Endothelial cell of umbilical vein (primary cell): Measurements from ENCODE around the gene BPHL. TPM values are rescaled to one million over a fixed set of nuclear protein-coding genes. Genes with fewer than 3 reads are reported as not detected.

ENCODE experiments used
- BruUV-seq: library from RNA; stranded (reverse); fragments of 400-500 nt; replicated peaks from 2 replicates; lab custom pipeline; 2021; lab: Mats Ljungman, UMichigan
- CTCF ChIA-PET: fragments of 300-600, 350-600 bp; sonication (Branson Sonifier 250); formaldehyde crosslinking; loops from one replicate; lab custom pipeline; 2021; ENCODE audit warnings: antibody characterized with exemption, inconsistent platforms; lab: Charles Lee
- POLR2A ChIA-PET: fragments of 300-600, 350-600 bp; sonication (Branson Sonifier 250); formaldehyde crosslinking; loops from one replicate; lab custom pipeline; 2021; ENCODE audit warnings: antibody characterized with exemption, inconsistent platforms; lab: Charles Lee
- DNase-seq: peaks from one replicate; pipeline ENCODE4 v3.0.0-alpha.2; 2011; ENCODE audit warnings: low read depth, low spot score
- FAIRE-seq: peaks from 2 replicates; lab custom pipeline; 2011; peaks lifted over from hg19 to GRCh38; lab: Jason Lieb, UNC
- H2AFZ ChIP-seq: 2 replicates; pipeline ENCODE4 v1.6.0; 2012; ENCODE audit warnings: low read depth, low read length, control low read depth, inconsistent platforms
- H3K27ac ChIP-seq: 2 replicates; pipeline ENCODE4 v1.5.1; 2011; ENCODE audit warnings: low read depth, mild to moderate bottlenecking, control low read depth, low read length, moderate library complexity; ENCODE audit not compliant: insufficient read depth
- H3K27me3 ChIP-seq, 2 experiments: 2 replicates each; pipeline versions ENCODE4 v1.6.0 to v1.6.1; 2011; ENCODE audit warnings: low read length in 2 of 2, mixed read lengths in 1 of 2; ENCODE audit not compliant: control insufficient read depth in 2 of 2, insufficient read depth in 2 of 2
- H3K36me3 ChIP-seq, 2 experiments: 2 replicates in 1 of 2; 3 replicates in 1 of 2; pipeline ENCODE4 v1.5.1; 2011; ENCODE audit warnings: low read length in 2 of 2, mild to moderate bottlenecking in 1 of 2, moderate library complexity in 1 of 2; ENCODE audit not compliant: control insufficient read depth in 2 of 2, insufficient read depth in 2 of 2; ENCODE audit errors: extremely low read depth in 1 of 2
- H3K4me1 ChIP-seq: 3 replicates; pipeline ENCODE4 v1.5.1; 2011; ENCODE audit warnings: mild to moderate bottlenecking, low read length; ENCODE audit not compliant: control insufficient read depth, insufficient read depth; ENCODE audit errors: extremely low read depth
- H3K4me2 ChIP-seq: 2 replicates; pipeline ENCODE4 v1.6.1; 2011; ENCODE audit warnings: low read length, control low read depth, mixed read lengths; ENCODE audit not compliant: insufficient read depth
- H3K4me3 ChIP-seq, 3 experiments: fragments of 200-600 bp in 1 of 3; sonication (generic), shearing (Covaris generic) in 1 of 3; replicated peaks in 1 of 3; 2 replicates each; pipeline ENCODE4 v1.5.1; 2011 to 2016; ENCODE audit warnings: control low read depth in 3 of 3, low read length in 3 of 3, mild to moderate bottlenecking in 2 of 3, inconsistent platforms in 1 of 3, low read depth in 1 of 3, moderate library complexity in 1 of 3; ENCODE audit not compliant: insufficient read depth in 1 of 3
- H3K79me2 ChIP-seq: 2 replicates; pipeline ENCODE4 v1.6.0; 2012; ENCODE audit warnings: low read length, inconsistent platforms; ENCODE audit not compliant: control insufficient read depth, insufficient read depth
- H3K9ac ChIP-seq: replicated peaks from 2 replicates; pipeline ENCODE3; 2011; ENCODE audit warnings: low read length, control low read depth; ENCODE audit not compliant: insufficient read depth; ENCODE audit errors: extremely low read depth
- H3K9me1 ChIP-seq: replicated peaks from 3 replicates; pipeline ENCODE4 v1.6.0; 2011; ENCODE audit warnings: mild to moderate bottlenecking, low read length; ENCODE audit not compliant: control insufficient read depth, insufficient read depth; ENCODE audit errors: extremely low read depth
- H3K9me3 ChIP-seq: replicated peaks from 2 replicates; pipeline ENCODE4 v1.5.1; 2012; ENCODE audit warnings: low read length, inconsistent platforms; ENCODE audit not compliant: control insufficient read depth, insufficient read depth
- H4K20me1 ChIP-seq: replicated peaks from 2 replicates; pipeline ENCODE3; 2011; ENCODE audit warnings: mild to moderate bottlenecking, low read length; ENCODE audit not compliant: control insufficient read depth, insufficient read depth; ENCODE audit errors: extremely low read depth
- CTCF ChIP-seq, 2 donors: IDR thresholded peaks; 1 replicate in 1 of 2; 2 replicates in 1 of 2; pipeline ENCODE4 v1.5.1; 2011; ENCODE audit warnings: low read length in 2 of 2, mild to moderate bottlenecking in 2 of 2, moderate library complexity in 2 of 2, control low read depth in 1 of 2, inconsistent platforms in 1 of 2, low read depth in 1 of 2; ENCODE audit not compliant: insufficient read depth in 1 of 2; ENCODE audit errors: extremely low read depth in 1 of 2
- EZH2 ChIP-seq: IDR thresholded peaks from 2 replicates; pipeline ENCODE4 v1.6.1; 2012; ENCODE audit warnings: borderline replicate concordance, low read depth, mild to moderate bottlenecking, moderate library complexity, low read length, inconsistent platforms; ENCODE audit not compliant: severe bottlenecking
- FOS ChIP-seq: IDR thresholded peaks from 2 replicates; pipeline ENCODE4 v1.6.1; 2011; ENCODE audit warnings: mild to moderate bottlenecking, low read length, moderate library complexity, borderline replicate concordance; ENCODE audit not compliant: insufficient read depth
- GATA2 ChIP-seq: IDR thresholded peaks from 2 replicates; pipeline ENCODE4 v1.7.0; 2011; ENCODE audit warnings: low read depth, mild to moderate bottlenecking, moderate library complexity, mixed read lengths, low read length; ENCODE audit not compliant: insufficient read length, insufficient read depth
- JUN ChIP-seq: IDR thresholded peaks from 2 replicates; pipeline ENCODE4 v1.6.1; 2011; ENCODE audit warnings: borderline replicate concordance, low read depth; ENCODE audit not compliant: insufficient read length, insufficient read depth
- MAX ChIP-seq: IDR thresholded peaks from 2 replicates; pipeline ENCODE4 v1.6.1; 2011; ENCODE audit not compliant: insufficient read depth, insufficient read length
- MYC ChIP-seq: IDR thresholded peaks from one replicate; pipeline ENCODE4 v1.6.1; 2011; ENCODE audit warnings: mild to moderate bottlenecking, low read depth, low read length
- POLR2A ChIP-seq: IDR thresholded peaks from 2 replicates; pipeline ENCODE4 v1.6.1; 2012; ENCODE audit warnings: low read depth, mild to moderate bottlenecking, control low read depth, low read length
- POLR2AphosphoS5 ChIP-seq: IDR thresholded peaks from 2 replicates; pipeline ENCODE4 v1.6.1; 2012; ENCODE audit warnings: low read depth, mild to moderate bottlenecking, control low read depth, low read length, moderate library complexity; ENCODE audit not compliant: insufficient read depth
- dilution Hi-C: fragments of 300-500 bp; cut with MboI; formaldehyde crosslinking; loops from one replicate; pipeline ENCODE4 v1.15.0; 2019; ENCODE audit warnings: low sequenced_read_pairs; ENCODE audit not compliant: extremely low pct_ligation_motif_present
- intact Hi-C: fragments of 100-400 bp; cut with micrococcal nuclease; formaldehyde crosslinking; loops from one replicate; pipeline ENCODE4 v1.10.0; 2022
- polyA plus RNA-seq, 4 experiments: library from polyadenylated mRNA; depleted of rRNA in 3 of 4; stranded (reverse) in 3 of 4; unstranded in 1 of 4; fragments of >200 nt; gene quantifications; 2 replicates each; pipeline versions ENCODE4 v1.2.1 to v1.2.3, GENCODE V29; 2011 to 2012; ENCODE audit warnings: missing spikeins in 1 of 4
- total RNA-seq: library from RNA; stranded (reverse); gene quantifications from 2 replicates; pipeline ENCODE4 v1.2.3, GENCODE V29; 2021

BPHL gene
- total and polyA plus RNA-seq, 2 donors (not counting 3 experiments of a cell fraction or from before 2014, with no cell fraction given), result 12.3 to 14.8 TPM

GRCh38 chr6:3140201-3140600 lies 21.7 kb downstream of the BPHL start:
- Histone ChIP-seq H3K27ac (no peak overlapping the region), H3K9me3 (no peaks in the 10 kb centered on the region), H4K20me1 (no peaks in the 10 kb centered on the region), H3K27me3 (no peaks in the 10 kb centered on the region), H3K4me1 (peaks cover 13% of the 10 kb centered on the region), H3K36me3 (peaks cover 0 to 3% of the 10 kb centered on the region in 2 experiments), H3K79me2 (no peaks in the 10 kb centered on the region), H3K4me3 (no peak overlapping the region), H3K4me2 (no peak overlapping the region), H3K9me1 (no peaks in the 10 kb centered on the region), H2AFZ (no peak overlapping the region), H3K9ac (no peak overlapping the region)
- intact Hi-C loops, result no loop called here
- no peak for TF ChIP-seq CTCF (IDR thresholded peaks at IDR 0.05; ENCODE audit: extremely low read depth in 1 of 2, insufficient read depth in 1 of 2, low read depth in 1 of 2, low read length in 2 of 2)
- TF ChIP-seq MAX, result no peak
- TF ChIP-seq EZH2, result no peak
- TF ChIP-seq MYC, result no peak
- no peak for TF ChIP-seq GATA2
- TF ChIP-seq POLR2A, result no peak
- FAIRE-seq (no peak), DNase-seq (no peak)
- ChIA-PET CTCF (interaction anchor here (0.7 to 3.0 kb wide), 2 partner anchors 111 to 114 kb away, joined by 3 to 19 read pairs; no protein-coding TSS in a partner anchor), POLR2A (no interaction called here)
- dilution Hi-C loops, result no loop called here
- no TSS peak for BruUV-seq

- dilution Hi-C loops, result no loop called here
- TF ChIP-seq EZH2 (no peak), MYC (no peak), POLR2AphosphoS5 (no peak), CTCF (IDR thresholded peaks at IDR 0.05; ENCODE audit: extremely low read depth in 1 of 2, insufficient read depth in 1 of 2, low read depth in 1 of 2, low read length in 2 of 2) (no peak), MAX (no peak), GATA2 (no peak), POLR2A (no peak), JUN (no peak), FOS (no peak)
- H3K79me2 ChIP-seq, result no peaks in the 10 kb centered on the region
- H3K27me3 ChIP-seq, result no peaks in the 10 kb centered on the region
- DNase-seq, result no peak
- intact Hi-C loops, result no loop called here
- ChIA-PET POLR2A (no interaction called here), CTCF (interaction anchor here (2.6 kb wide), 1 partner anchor 15 kb away, joined by 7 read pairs; the partner anchor contains the start of gene TUBB2A)
- no peak overlapping the region for H2AFZ ChIP-seq
- no peak overlapping the region for H3K27ac ChIP-seq
- no peak overlapping the region for H3K4me2 ChIP-seq
- no peak for FAIRE-seq
- no peak overlapping the region for H3K4me3 ChIP-seq
- H3K9me1 ChIP-seq, result no peaks in the 10 kb centered on the region
- no TSS peak for BruUV-seq
- H3K4me1 ChIP-seq, result peaks cover 13% of the 10 kb centered on the region
- peaks cover 0 to 3% of the 10 kb centered on the region in 2 experiments for H3K36me3 ChIP-seq
- no peaks in the 10 kb centered on the region for H3K9me3 ChIP-seq
- H3K9ac ChIP-seq, result no peak overlapping the region
- no peaks in the 10 kb centered on the region for H4K20me1 ChIP-seq
Measured at GRCh38 chr6:3142536-3142935, 24.0 kb downstream of the BPHL start.
